Stomach (tissue), 9 donors: ENCODE data around the gene VILL. TPM values are rescaled to one million over a fixed set of nuclear protein-coding genes. Genes with fewer than 3 reads are reported as not detected.
A peak's percentile ranks its signal among the peaks of the same experiment; 100 is the strongest.

Experiments used
- DNase-seq, 2 donors: peaks; one replicate each; pipeline versions ENCODE4 v3.0.0 to v3.0.0-alpha.2; 2013 to 2019
- H3K27ac ChIP-seq, 5 donors: fragments of 200-600 bp in 4 of 5; sonication (generic) in 4 of 5; one replicate each; pipeline ENCODE4 v1.5.1; 2013 to 2019; ENCODE audit warnings: mild to moderate bottlenecking in 1 of 5, moderate library complexity in 1 of 5
- H3K27me3 ChIP-seq, 3 donors: fragments of 200-600 bp; sonication (generic); one replicate each; pipeline ENCODE4 v1.5.1; 2017 to 2019; ENCODE audit warnings: mixed run types in 1 of 3
- H3K36me3 ChIP-seq, 4 donors: fragments of 200-600 bp; sonication (generic); 1 replicate in 3 of 4; 2 replicates in 1 of 4; pipeline ENCODE4 v1.5.1; 2016 to 2019
- H3K4me1 ChIP-seq, 4 donors: fragments of 200-600 bp; sonication (generic); one replicate each; pipeline ENCODE4 v1.5.1; 2016 to 2019
- H3K4me3 ChIP-seq, 4 donors: fragments of 200-600 bp; sonication (generic) in 3 of 4; one replicate each; pipeline ENCODE4 v1.5.1; 2016 to 2019; ENCODE audit warnings: mild to moderate bottlenecking in 1 of 4
- H3K9me3 ChIP-seq, 4 donors: fragments of 200-600 bp; sonication (generic); one replicate each; pipeline ENCODE4 v1.5.1; 2016 to 2019
- CTCF ChIP-seq, 7 experiments: fragments of 450-650 bp in 4 of 7; fragments of 200-600 bp in 3 of 7; sonication (generic) in 3 of 7; IDR thresholded peaks; one replicate each; pipeline ENCODE4 v1.5.1; 2016 to 2019; ENCODE audit warnings: antibody characterized with exemption in 7 of 7, control low read depth in 2 of 7, mild to moderate bottlenecking in 1 of 7
- EP300 ChIP-seq: sonication (generic); formaldehyde crosslinking; IDR thresholded peaks from one replicate; pipeline ENCODE4 v1.6.1; 2017; ENCODE audit warnings: antibody characterized with exemption
- POLR2A ChIP-seq, 4 donors: fragments of 450-650 bp; IDR thresholded peaks; one replicate each; pipeline ENCODE4 v1.6.1; 2016; ENCODE audit warnings: antibody characterized with exemption in 4 of 4, control low read depth in 2 of 4, mild to moderate bottlenecking in 1 of 4, moderate library complexity in 1 of 4
- POLR2AphosphoS5 ChIP-seq, 3 donors: sonication (generic); formaldehyde crosslinking; IDR thresholded peaks; one replicate each; pipeline ENCODE4 v1.6.1; 2016; ENCODE audit warnings: antibody characterized with exemption in 3 of 3
- WGBS, 5 donors: extraction: QIAGEN DNeasy Blood & Tissue Kit in 3 of 5; methylation state at CpG; one replicate each; pipeline versions ENCODE4 v1.1.5 to v1.1.7; 2013 to 2018; 5-methylcytosine and 5-hydroxymethylcytosine counted together
- intact Hi-C: fragments of 100-400 bp; cut with DNase I; formaldehyde crosslinking; loops from one replicate; pipeline ENCODE4 v1.15.1; 2023; ENCODE audit warnings: low total_unique reads
- polyA plus RNA-seq, 3 donors: library from polyadenylated mRNA; stranded (reverse); fragments of 200-250 nt; gene quantifications; one replicate each; pipeline ENCODE4 v1.2.3, GENCODE V29; 2013
- total RNA-seq, 5 donors: library from RNA; depleted of rRNA; stranded (reverse); fragments of >200 nt; gene quantifications; one replicate each; pipeline versions ENCODE4 v1.1.0 to v1.2.3, GENCODE V29; 2014 to 2016
- donor health status: healthy with polysubstance abuse.
- donor health status: Bipolar disorder and iron deficiency.
- donor health status: healthy.

The VILL gene
- total and polyA plus RNA-seq, 8 donors = 24.1 to 202 (median 84.2) TPM

GRCh38 chr3:37995652-37996641, 5.4 kb downstream of the VILL start:
- TF ChIP-seq POLR2AphosphoS5 (IDR thresholded peaks at IDR 0.05) (no peak), EP300 (no peak), POLR2A (IDR thresholded peaks at IDR 0.05) (no peak), CTCF (IDR thresholded peaks at IDR 0.05) (no peak)
- H3K27ac ChIP-seq = peak overlapping the region in 4 of 5 donors; percentile 3 to 96 (median 51)

GRCh38 chr3:37996785-37997301, 6.3 kb downstream of the VILL start:
- Histone ChIP-seq H3K27me3 (no peaks in the 10 kb centered on the region), H3K36me3 (peaks cover 4 to 43% (median 27%) of the 10 kb centered on the region in 4 donors), H3K4me3 (no peak overlapping the region), H3K9me3 (no peaks in the 10 kb centered on the region), H3K4me1 (peaks cover 33 to 83% (median 73%) of the 10 kb centered on the region in 4 donors), H3K27ac (peak overlapping the region; percentile 9 to 96 (median 88))
- 44 to 47% (median 46%) methylated on average over 7 of the region's 7 CpGs for WGBS, 5 donors
- TF ChIP-seq CTCF (IDR thresholded peaks at IDR 0.05) = peak in 6 of 7 experiments; percentile 86 to 98 (median 94)
- no peak for TF ChIP-seq EP300
- no peak for TF ChIP-seq POLR2A (IDR thresholded peaks at IDR 0.05)
- TF ChIP-seq POLR2AphosphoS5 (IDR thresholded peaks at IDR 0.05) = peak in 2 of 3 donors; percentile 58 to 92
- intact Hi-C loops = no loop called here
- DNase-seq = peak; percentile 87 to 94

More at GRCh38 chr3:37995652-37996641, 5.4 kb downstream of the VILL start:
- WGBS, 5 donors = 70 to 79% (median 73%) methylated on average over 10 of the region's 10 CpGs
- Histone ChIP-seq H3K4me3 (no peak overlapping the region), H3K9me3 (no peaks in the 10 kb centered on the region), H3K36me3 (peaks cover 0 to 34% (median 18%) of the 10 kb centered on the region in 4 donors), H3K27me3 (no peaks in the 10 kb centered on the region), H3K4me1 (peaks cover 30 to 74% (median 64%) of the 10 kb centered on the region in 4 donors)
- intact Hi-C loops = no loop called here
- DNase-seq = peak; percentile 22 to 41

- H3K36me3 ChIP-seq = peaks cover 8 to 48% (median 32%) of the 10 kb centered on the region in 4 donors
- H3K4me1 ChIP-seq = peaks cover 33 to 87% (median 75%) of the 10 kb centered on the region in 4 donors
- peak in 1 of 2 donors; percentile 23 for DNase-seq
- peak overlapping the region; percentile 9 to 96 (median 88) for H3K27ac ChIP-seq
- H3K9me3 ChIP-seq = no peaks in the 10 kb centered on the region
- no peak overlapping the region for H3K4me3 ChIP-seq
- WGBS, 5 donors = 73 to 98% (median 91%) methylated on average over 5 to 10 of the region's 10 CpGs
- no peak for TF ChIP-seq CTCF (IDR thresholded peaks at IDR 0.05)
- no peak for TF ChIP-seq EP300
- no peak for TF ChIP-seq POLR2AphosphoS5 (IDR thresholded peaks at IDR 0.05)
- no peak for TF ChIP-seq POLR2A (IDR thresholded peaks at IDR 0.05)
- intact Hi-C loops = no loop called here
- H3K27me3 ChIP-seq = no peaks in the 10 kb centered on the region
Observed at GRCh38 chr3:37997342-37997741, 6.8 kb downstream of the VILL start.

GRCh38 chr3:37997791-37998370, 7.3 kb downstream of the VILL start:
- TF ChIP-seq POLR2A (IDR thresholded peaks at IDR 0.05) (no peak), POLR2AphosphoS5 (IDR thresholded peaks at IDR 0.05) (no peak)
- H3K9me3 ChIP-seq = no peaks in the 10 kb centered on the region
- H3K36me3 ChIP-seq = peaks cover 11 to 53% (median 38%) of the 10 kb centered on the region in 4 donors
- intact Hi-C loops = no loop called here
- H3K27ac ChIP-seq = peak overlapping the region; percentile 80 to 96 (median 92)
- H3K4me1 ChIP-seq = peaks cover 33 to 90% (median 79%) of the 10 kb centered on the region in 4 donors
- no peaks in the 10 kb centered on the region for H3K27me3 ChIP-seq
- H3K4me3 ChIP-seq = peak overlapping the region in 2 of 4 donors; percentile 40 to 48
- peak; percentile 30 to 35 for DNase-seq
- WGBS, 5 donors = 73 to 92% (median 77%) methylated on average over 5 to 6 of the region's 6 CpGs
